ENCODE measurements around the gene HECTD4.
"Not testable (repeated sequence)": the region's sequence is repeated elsewhere in the genome, so short reads cannot be mapped to it uniquely, and the experiment has no call there.

HECTD4 gene

DNA sequence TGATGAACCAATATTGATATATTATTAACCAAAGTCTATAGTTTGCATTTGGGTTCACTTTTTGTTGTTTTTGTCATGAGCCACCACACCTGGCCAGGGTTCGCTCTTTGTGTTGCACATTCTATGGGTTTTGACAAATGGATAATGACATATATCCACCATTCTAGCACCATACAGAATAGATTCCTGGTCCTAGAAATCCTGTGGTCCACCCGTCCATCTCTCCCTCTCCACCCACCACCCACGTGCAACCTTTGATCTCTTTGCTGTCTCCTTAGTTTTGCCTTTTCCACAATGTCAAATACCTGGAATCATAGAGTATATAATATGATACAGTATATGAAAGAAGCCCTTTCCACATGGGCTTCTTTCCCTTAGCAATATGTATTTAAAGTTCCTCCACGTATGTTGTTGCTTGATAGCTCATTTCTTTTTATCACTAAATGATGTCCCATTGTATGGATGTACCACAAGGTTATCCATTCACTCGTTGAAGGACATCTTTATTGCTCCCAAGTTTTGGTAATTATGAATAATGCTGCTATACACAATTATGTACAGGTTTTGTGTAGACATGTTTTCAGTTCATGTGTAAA lies 19.8 kb upstream of the HECTD4 start:
- DNase-seq, result no peak

DNA sequence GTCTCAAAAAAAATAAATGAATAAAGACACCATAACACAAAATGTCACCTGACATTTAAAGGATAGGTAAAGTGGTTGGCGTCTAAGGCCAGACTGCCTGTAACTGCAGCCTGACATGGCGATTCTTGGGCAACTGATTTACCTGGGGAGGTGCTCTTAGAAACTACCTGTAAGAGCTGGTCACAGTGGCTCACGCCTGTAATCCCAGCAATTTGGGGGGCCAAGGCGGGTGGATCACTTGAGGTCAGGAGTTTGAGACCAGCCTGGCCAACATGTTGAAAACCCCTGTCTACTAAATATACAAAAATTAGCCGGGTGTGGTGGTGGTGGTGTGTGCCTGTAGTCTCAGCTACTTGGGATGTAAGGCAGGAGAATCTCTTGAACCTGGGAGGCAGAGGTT lies 18.8 kb upstream of the HECTD4 start:
- DNase-seq, result no peak

DNA sequence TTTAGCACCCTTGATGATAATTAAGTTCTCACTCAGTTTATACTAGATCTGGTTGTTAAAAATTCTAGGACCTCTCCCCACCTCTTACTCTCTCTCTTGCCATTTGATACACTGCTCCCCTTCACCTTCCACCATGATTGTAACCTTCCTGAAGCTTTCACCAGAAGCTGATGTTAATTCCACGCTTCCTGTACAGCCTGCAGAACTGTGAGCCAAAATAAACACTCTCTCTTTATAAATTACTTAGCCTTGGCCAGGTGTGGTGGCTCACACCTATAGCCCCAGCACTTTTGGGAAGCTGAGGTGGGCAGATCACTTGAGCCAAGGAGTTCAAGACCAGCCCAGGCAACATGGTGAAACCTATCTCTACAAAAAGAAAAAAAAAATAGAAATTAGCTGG lies 11.1 kb upstream of the HECTD4 start:
- peak; percentile 29 for DNase-seq

DNA sequence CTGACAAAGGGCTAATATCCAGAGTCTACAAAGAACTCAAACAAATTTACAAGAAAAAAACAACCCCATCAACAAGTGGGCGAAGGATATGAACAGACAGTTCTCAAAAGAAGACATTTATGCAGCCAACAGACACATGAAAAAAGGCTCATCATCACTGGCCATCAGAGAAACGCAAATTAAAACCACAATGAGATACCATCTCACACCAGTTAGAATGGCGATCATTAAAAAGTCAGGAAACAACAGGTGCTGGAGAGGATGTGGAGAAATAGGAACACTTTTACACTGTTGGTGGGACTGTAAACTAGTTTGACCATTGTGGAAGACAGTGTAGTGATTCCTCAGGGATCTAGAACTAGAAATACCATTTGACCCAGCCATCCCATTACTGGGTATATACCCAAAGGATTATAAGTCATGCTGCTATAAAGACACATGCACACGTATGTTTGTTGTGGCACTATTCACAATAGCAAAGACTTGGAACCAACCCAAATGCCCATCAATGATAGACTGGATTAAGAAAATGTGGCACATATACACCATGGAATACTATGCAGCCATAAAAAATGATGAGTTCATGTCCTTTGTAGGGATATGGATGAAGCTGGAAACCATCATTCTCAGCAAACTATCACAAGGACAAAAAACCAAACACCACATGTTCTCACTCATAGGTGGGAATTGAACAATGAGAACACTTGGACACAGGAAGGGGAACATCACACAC lies 7.9 kb upstream of the HECTD4 start:
- not testable (repeated sequence) for DNase-seq

DNA sequence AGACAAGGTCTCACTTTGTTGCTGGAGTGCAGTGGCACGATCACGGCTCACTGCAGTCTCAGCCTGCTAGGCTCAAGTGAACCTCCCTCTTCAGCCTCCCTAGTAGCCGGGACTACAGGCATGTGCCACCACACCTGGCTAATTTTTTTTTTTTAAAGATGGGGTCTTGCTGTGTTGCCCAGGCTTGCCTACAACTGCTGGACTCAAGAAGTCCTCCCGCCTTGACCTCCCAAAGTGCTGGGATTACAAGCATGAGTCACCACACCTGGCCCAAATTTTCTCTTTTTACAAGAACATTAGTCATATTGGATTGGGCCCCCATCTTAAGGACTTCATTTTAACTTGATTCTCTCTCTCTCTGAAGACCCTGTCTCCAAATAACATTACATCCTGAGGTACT lies 7.0 kb upstream of the HECTD4 start:
- DNase-seq, result no peak

DNA sequence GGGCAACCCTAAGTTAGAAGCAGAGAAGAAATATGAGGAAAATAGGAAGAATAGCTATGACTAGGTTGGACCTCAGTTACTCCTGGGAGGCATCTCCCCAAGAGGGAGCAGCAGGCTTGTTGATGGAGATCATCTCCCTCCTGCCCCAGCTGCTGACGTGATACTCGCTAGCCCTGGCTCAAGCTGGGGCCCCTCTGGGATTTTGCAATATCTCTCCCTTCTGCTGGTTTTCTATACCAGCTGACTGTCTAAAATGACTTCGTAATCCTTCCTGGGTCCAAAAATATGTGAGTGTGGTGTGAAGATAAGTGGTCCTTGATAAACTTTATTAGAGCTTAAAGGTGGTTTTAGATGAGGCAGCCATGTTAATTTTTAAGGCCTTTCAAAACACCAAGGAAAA lies 4.5 kb upstream of the HECTD4 start:
- DNase-seq, result no peak

DNA sequence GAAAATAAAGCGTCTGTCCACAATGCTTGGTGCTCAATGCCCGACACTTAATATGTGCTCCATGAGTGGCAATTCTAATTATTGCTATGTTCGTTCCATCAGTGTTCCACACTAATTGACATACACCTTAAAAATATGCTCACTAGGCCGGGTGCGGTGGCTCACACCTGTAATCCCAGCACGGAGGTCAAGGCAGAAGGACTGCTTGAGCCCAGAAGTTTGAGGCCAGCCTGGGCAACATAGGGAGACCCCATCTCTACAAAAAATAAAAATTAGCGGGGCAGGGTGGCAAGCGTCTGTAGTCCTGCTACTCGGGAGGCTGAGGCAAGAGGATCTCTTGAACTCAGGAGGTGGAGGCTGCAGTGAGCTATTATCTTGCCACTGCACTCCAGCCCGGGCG lies 635 bp upstream of the HECTD4 start:
- DNase-seq, result no peak

DNA sequence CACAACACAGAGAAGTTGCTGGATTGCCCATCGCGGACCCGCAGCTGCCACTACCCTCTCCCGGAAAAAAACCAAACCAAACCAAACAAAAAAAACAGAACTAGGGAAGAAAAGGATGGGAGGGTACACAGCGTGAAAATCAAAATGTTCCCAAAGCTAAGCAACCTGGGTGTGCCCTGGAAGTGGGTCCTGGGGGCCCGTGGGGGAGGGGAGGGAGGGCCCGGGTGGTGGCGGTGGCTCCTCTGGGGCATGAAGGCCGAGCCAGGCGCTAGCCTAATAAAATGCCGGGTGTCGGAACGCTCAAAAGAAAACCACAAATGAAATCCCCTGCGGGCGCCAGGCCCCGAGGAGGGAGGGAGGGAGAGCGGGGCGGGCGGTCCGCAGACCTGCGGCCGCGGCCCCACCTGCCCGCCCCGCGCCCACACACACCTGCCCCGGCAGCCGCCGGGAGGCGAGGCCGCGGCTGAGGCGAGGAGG lies 787 bp downstream of the HECTD4 start:
- no peak for DNase-seq

DNA sequence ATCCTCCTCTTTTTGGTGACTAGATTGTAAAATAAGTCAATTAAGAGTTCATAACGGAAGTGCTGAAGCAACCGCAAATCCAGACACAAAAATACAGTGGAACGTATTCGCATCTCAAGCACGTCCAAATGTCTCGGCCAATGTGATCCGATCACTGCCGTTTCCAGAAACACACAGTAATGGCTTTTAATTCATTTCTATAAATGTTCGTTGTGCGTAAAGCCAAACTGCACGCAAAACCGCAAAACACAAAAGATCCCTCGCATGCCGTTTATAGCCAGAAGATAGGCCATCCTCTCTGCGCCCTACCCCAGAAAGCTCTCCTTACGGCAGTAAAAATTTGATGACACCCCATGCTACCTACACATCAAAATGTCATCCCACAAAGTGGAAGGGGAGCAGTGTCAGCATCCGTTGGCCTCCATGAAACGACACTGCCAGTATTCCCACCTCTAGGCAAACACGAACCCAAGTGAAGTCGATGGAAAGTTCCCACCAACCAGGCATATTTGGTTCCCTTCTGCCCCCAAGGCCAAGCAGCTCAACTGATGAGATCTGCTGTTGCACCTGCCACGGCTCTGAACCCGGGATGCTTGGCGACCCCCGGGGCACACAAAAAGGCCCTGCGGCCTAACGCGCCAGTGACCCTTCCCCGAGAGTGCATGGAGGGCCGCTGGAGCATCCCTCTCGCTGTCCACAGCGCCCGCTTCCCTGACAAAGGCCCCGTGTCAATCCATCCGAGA lies 1.4 kb downstream of the HECTD4 start:
- no peak for DNase-seq

DNA sequence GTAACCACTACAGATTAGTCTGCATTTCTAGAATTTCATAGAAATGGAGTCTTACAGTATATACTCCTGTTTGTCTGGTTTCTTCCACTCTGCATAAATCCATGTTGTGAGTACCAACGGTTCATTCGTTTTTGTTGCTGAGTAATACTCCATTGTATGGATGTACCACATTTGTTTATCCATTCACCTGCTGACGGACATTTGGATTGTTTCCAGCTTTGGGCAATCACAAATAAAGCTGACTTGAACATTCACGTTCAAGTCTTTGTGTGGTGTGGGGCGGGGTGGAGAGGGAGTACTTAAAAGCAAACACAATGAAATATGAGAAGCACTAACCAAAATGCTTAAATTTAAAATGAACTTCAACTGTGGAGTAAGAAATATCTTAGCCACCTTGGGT lies 7.1 kb downstream of the HECTD4 start:
- peak; percentile 69 for DNase-seq

DNA sequence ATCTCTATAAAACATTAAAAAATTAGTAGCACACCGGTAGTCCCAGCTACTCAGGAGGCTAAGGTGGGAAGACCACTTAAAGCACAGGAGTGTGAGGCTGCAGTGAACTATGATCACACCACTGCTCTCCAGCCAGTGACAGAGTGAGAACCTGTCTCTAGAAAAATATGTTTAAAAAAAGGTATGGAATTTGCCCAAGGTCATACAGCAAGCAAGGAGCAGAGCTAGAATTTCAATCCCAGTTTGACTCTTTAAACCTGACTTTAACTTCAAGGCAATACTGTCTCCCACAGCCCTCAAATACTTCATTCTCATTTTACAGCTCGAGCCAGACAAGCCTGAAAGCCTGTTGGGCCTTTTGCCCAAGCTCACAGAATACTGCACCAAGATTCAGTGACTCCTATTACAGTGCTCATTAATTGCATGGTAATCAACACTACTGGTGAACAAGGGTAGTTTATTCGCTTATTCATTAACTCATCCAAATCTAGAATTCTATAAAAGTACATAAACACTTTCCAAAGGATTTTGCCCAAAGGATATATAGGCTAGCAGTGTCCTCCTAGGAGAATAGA lies 8.0 kb downstream of the HECTD4 start:
- DNase-seq, result no peak

DNA sequence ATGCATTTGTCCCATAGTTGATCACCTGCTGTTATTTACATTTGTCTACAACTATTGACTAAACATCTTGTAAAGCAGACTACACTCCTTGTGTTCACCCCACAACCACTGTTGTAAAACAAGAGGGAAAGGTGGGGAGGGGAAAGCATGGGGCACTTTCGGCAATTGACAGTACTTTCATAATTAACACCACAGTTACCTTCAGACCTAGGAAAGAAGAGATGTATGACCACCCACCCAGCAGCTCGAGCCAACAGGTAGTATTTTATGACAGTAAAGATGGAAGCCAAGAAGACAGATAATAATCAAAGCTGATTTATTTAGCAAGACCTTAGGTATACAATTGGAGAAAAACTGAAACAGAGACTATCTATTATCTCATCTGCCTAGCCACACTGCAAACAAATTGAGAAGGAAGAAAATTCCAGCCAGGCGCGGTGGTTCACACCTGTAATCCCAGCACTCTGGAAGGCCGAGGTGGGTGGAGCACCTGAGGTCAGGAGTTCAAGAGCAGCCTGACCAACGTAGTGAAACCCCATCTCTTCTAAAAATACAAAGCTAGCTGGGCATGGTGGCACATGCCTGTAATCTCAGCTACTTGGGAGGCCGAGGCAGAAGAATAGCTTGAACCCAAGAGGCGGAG lies 11.2 kb downstream of the HECTD4 start:
- DNase-seq, result peak; percentile 42

DNA sequence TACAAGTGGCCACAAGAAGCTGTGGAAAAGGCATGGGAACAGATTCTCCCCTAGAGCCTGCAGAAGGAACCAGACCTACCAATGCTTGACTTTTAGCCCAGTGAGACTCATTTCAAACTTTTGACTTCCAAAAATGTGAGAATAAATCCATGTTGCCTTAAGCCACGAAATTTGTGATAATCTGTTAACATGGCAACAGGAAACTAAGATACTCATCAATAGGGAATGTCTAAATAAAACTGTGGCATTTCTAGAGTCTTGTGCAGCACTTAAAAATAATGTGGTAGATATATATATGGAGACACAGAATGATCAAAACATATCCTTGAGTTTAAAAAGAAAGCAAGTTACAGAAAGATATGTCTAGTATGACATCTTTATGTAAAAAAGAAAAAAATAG lies 12.0 kb downstream of the HECTD4 start:
- no peak for DNase-seq

DNA sequence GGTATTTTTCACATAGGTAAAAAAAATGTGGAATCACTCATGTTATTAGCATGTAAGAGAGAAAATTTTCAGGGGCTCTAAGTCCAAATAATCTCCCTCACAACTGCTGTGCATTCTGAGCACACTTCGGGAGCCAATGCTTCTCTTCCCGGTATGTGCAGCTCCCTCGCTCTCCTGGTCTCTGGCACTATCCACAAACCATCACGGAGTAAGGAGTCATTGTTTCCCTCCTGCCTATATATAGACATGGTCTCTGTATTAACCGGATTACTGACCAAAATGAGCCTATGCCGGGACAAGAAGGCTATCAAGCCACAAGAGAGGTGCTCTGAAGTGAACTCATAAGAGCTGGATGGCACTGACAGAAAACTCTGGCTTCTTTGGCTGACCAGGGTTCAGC lies 13.4 kb downstream of the HECTD4 start:
- DNase-seq, result no peak

DNA sequence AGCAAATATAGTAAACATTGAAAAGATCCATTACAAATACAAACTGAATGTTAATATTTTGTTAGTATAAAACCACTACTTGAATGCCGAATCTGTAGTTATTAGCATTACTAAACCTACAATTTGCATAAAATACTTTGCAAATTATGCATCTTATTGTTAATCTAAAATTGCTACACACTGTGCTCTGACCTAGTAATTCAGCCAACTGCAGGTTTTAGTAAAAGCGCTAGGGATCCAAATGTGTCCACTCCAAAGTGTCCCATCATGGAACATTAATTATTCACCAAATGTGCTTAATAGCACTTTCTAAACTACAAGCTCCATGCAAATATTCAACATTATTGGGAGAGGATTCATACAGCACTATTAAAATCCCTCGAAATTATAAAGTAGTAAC lies 14.3 kb downstream of the HECTD4 start:
- DNase-seq, result no peak

DNA sequence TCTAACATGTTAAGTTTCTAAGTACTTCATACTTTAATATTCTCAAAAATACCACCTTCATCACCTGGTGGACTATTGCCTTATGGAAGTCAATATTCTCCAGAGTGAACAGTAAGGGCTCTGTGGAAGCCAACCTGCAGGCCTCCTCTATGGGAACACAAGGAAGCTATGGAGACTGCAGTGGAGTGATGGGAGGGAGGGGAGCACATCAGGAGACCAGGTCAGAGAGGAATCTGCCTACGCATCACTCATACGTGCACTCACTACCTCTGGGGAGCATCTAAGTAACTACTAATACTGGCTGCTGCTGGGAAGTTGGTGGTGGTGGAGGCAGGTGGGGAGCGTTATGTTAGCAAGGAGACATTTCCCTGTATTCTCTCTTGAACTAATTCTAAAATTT lies 19.9 kb downstream of the HECTD4 start:
- no peak for DNase-seq

DNA sequence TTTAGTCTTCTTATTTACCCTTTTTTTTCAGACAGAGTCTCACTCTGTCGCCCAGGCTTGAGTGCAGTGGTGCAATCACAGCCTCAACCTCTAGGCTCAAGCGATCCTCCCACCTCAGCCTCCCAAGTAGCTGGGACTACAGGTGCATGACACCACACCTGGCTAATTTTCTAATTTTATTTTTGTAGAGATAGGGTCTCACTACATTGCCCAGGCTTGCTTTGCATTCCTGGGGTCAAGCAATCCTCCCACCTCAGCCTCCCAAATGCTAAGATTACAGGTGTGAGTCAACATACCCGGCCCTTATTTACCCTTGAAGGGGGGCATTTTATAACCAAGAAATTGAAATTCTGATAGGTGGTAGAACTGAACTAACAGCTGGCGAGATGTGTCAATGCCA lies 21.0 kb downstream of the HECTD4 start:
- no peak for DNase-seq

DNA sequence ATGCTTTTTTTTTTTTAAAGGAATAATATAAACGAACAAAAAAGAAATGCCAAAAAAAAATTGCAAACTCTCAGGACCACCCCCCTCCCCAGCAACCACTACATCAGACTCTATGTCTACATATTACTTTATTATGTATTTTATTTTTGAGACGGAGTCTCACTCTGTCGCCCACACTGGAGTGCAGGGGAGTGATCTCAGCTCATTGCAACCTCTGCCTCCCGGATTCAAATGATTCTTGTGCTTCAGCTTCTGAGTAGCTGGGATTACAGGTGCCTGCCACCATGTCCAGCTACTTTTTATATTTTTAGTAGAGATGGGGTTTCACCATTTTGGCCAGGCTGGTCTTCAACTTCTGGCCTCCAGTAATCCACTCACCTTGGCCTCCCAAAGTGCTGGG lies 22.9 kb downstream of the HECTD4 start:
- no peak for DNase-seq

DNA sequence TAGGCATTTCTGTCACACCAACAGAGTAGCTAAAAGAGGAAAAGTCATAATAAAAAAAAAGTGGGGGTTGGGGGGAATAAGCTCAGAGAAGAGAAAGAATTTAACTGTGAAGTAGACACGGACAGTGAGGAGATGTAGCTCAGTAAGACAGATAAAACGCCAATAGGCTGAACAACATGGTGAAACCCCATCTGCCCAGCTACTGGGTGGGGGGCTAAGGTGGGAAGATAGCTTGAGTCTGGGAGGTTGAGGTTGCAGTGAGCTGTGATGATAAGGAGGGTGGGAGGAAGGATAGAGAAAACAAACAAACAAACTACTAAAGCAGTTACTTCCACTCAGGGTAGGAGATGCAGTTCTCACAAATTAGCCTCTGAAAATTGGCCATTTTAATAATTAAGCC lies 25.0 kb downstream of the HECTD4 start:
- no peak for DNase-seq

DNA sequence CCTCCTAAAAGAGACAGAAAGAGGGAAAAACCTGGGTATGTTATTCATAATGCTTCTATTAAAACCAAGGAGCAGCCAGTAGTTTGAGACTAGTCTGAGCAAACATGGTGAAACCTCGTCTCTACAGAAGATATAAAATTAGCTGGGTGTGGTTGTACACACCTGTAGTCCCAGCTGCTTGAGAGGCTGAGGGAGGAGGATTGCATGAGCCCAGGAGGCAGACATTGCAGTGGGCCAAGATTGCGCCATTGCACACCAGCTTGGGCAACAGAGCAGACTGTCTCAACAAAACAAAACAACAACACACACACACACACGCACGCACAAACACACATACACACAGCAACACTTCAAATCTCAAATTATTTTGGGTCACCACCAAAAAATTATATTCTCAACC lies 27.8 kb downstream of the HECTD4 start:
- DNase-seq, result peak; percentile 32

DNA sequence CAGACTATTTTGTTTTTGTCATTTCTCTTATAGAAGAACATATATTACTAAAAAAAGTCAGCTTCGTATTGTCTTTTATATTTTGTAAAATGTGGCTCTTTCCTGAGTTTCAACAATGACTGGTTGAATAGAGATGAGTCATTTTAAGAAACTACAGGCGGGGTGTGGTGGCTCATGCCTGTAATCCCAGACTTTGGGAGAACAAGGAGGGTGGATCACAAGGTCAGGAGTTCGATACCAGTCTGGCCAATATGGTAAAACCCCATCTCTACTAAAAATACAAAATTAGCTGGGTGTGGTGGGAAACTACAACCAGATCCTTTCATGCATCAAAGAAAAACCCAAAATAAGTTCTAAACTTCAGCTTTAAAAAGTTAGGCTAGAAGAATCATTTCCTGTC lies 28.8 kb downstream of the HECTD4 start:
- DNase-seq, result no peak

DNA sequence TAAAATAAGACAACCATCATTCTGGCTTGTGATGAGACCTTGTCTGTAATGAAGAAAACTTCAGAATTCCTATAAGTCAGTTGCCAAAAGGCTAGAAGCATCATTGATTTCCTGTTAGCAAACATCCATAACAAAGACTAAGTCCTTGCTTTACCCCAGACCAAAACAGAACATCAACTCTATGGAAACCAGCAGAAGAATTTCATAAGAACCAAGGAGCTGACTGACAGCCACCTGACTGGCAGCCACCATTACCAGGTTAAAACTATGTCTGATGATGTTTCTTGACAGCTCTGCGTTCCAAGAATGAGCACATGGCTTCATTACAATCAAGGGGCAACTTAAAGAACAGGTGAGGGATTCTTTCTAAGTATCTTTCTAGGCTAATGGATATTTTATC lies 29.3 kb downstream of the HECTD4 start:
- no peak for DNase-seq

Measured in NCI-H2029 (cell line).